CD8-positive, alpha-beta memory T cell (primary cell): ENCODE measurements around the gene ENTHD1. TPM values are rescaled to one million over a fixed set of nuclear protein-coding genes. Genes with fewer than 3 reads are reported as not detected.

ENCODE experiments used
- CTCF ChIA-PET: fragments of 350-600 bp; sonication (Branson Sonifier 250); formaldehyde crosslinking; loops from one replicate; lab custom pipeline; 2021; ENCODE audit warnings: antibody characterized with exemption; lab: Charles Lee
- POLR2A ChIA-PET: fragments of 350-600 bp; sonication (Branson Sonifier 250); formaldehyde crosslinking; loops from one replicate; lab custom pipeline; 2021; ENCODE audit warnings: antibody characterized with exemption; lab: Charles Lee
- DNase-seq, 5 donors: peaks; one replicate each; pipeline versions ENCODE4 v3.0.0 to v3.0.0-alpha.2; 2020 to 2022; ENCODE audit warnings: mixed read lengths in 1 of 5
- H3K27ac ChIP-seq: one replicate; pipeline ENCODE4 v1.7.0; 2013; ENCODE audit warnings: low read depth, mild to moderate bottlenecking, low read length, moderate library complexity
- H3K27me3 ChIP-seq: 2 replicates; pipeline ENCODE4 v1.7.0; 2013; ENCODE audit warnings: low read length, mild to moderate bottlenecking; ENCODE audit not compliant: insufficient read depth, poor library complexity, severe bottlenecking
- H3K36me3 ChIP-seq: 2 replicates; pipeline ENCODE4 v1.7.0; 2013; ENCODE audit warnings: mild to moderate bottlenecking, low read length, moderate library complexity; ENCODE audit not compliant: insufficient read depth
- H3K4me1 ChIP-seq: 2 replicates; pipeline ENCODE4 v1.7.0; 2013; ENCODE audit warnings: mild to moderate bottlenecking, low read length, moderate library complexity; ENCODE audit not compliant: insufficient read depth
- H3K4me3 ChIP-seq: 2 replicates; pipeline ENCODE4 v1.7.0; 2013; ENCODE audit warnings: mild to moderate bottlenecking, low read length
- H3K9me3 ChIP-seq: 2 replicates; pipeline ENCODE4 v1.7.0; 2013; ENCODE audit warnings: mild to moderate bottlenecking, low read length
- H3K27ac Mint-ChIP-seq, 8 donors: one replicate each; pipeline ENCODE4 v1.8.0; 2020 to 2021; ENCODE audit warnings: mixed read lengths in 8 of 8, mild to moderate bottlenecking in 6 of 8, inconsistent platforms in 3 of 8, moderate library complexity in 3 of 8
- H3K27me3 Mint-ChIP-seq, 2 donors: one replicate each; pipeline ENCODE4 v1.8.0; 2020 to 2021; ENCODE audit warnings: mixed read lengths in 2 of 2, mild to moderate bottlenecking in 1 of 2, moderate library complexity in 1 of 2
- H3K36me3 Mint-ChIP-seq, 3 donors: one replicate each; pipeline ENCODE4 v1.8.0; 2020 to 2021; ENCODE audit warnings: mixed read lengths in 3 of 3, inconsistent platforms in 1 of 3, mild to moderate bottlenecking in 1 of 3
- H3K4me1 Mint-ChIP-seq, 3 donors: one replicate each; pipeline ENCODE4 v1.8.0; 2020 to 2021; ENCODE audit warnings: mixed read lengths in 3 of 3, inconsistent platforms in 1 of 3, mild to moderate bottlenecking in 1 of 3
- H3K4me3 Mint-ChIP-seq, 7 donors: one replicate each; pipeline ENCODE4 v1.8.0; 2020 to 2021; ENCODE audit warnings: mixed read lengths in 7 of 7, mild to moderate bottlenecking in 6 of 7, moderate library complexity in 4 of 7, inconsistent platforms in 2 of 7
- H3K9me3 Mint-ChIP-seq, 5 donors: one replicate each; pipeline ENCODE4 v1.8.0; 2020 to 2022; ENCODE audit warnings: mixed read lengths in 5 of 5, mild to moderate bottlenecking in 3 of 5, moderate library complexity in 2 of 5, inconsistent platforms in 1 of 5
- polyA plus RNA-seq: library from polyadenylated mRNA; unstranded; fragments of 300-500 nt; fragmentation: Illumina TruSeq; gene quantifications from one replicate; pipeline ENCODE4 v1.2.3, GENCODE V29; 2021
- total RNA-seq, 2 experiments: library from RNA; stranded (reverse); gene quantifications; one replicate each; pipeline ENCODE4 v1.2.3, GENCODE V29; 2021

Gene ENTHD1
- total and polyA plus RNA-seq, 3 experiments from 2014 or later = 0.16 to 0.35 (median 0.16) TPM

- Mint-ChIP-seq H3K4me1 (no peaks in the 10 kb centered on the region), H3K4me3 (no peak overlapping the region), H3K9me3 (no peaks in the 10 kb centered on the region), H3K36me3 (no peaks in the 10 kb centered on the region), H3K27ac (no peak overlapping the region), H3K27me3 (peaks cover 5 to 17% of the 10 kb centered on the region in 2 donors)
- ChIA-PET POLR2A (interaction anchor here (0.6 kb wide), 1 partner anchor 80 kb away, joined by 3 read pairs; no protein-coding TSS in a partner anchor), CTCF (no interaction called here)
- Histone ChIP-seq H3K27ac (no peak overlapping the region), H3K27me3 (no peaks in the 10 kb centered on the region), H3K4me3 (no peak overlapping the region), H3K9me3 (no peaks in the 10 kb centered on the region), H3K4me1 (no peaks in the 10 kb centered on the region), H3K36me3 (no peaks in the 10 kb centered on the region)
- no peak for DNase-seq
Measured at GRCh38 chr22:39705386-39705785, 188.2 kb downstream of the ENTHD1 start.

GRCh38 chr22:39703928-39704639 is 189.5 kb downstream of the ENTHD1 start:
- H3K4me3 Mint-ChIP-seq = no peak overlapping the region

GRCh38 chr22:39703091-39703490 is 190.5 kb downstream of the ENTHD1 start:
- no peaks in the 10 kb centered on the region for H3K4me1 ChIP-seq
- no peaks in the 10 kb centered on the region for H3K27me3 ChIP-seq
- ChIA-PET POLR2A (interaction anchor here (0.6 kb wide), 1 partner anchor 29 kb away, joined by 3 read pairs; no protein-coding TSS in a partner anchor), CTCF (interaction anchor here (1.3 kb wide), 1 partner anchor 95 kb away, joined by 5 read pairs; no protein-coding TSS in a partner anchor)
- Mint-ChIP-seq H3K27ac (peak overlapping the region in 1 of 8 donors; percentile 29), H3K27me3 (peaks cover 5 to 13% of the 10 kb centered on the region in 2 donors), H3K36me3 (no peaks in the 10 kb centered on the region), H3K4me1 (no peaks in the 10 kb centered on the region), H3K9me3 (no peaks in the 10 kb centered on the region), H3K4me3 (peak overlapping the region in 1 of 7 donors; percentile 51)
- no peaks in the 10 kb centered on the region for H3K36me3 ChIP-seq
- no peak overlapping the region for H3K4me3 ChIP-seq
- no peak for DNase-seq
- H3K27ac ChIP-seq = no peak overlapping the region
- H3K9me3 ChIP-seq = no peaks in the 10 kb centered on the region

More at GRCh38 chr22:39703928-39704639, 189.5 kb downstream of the ENTHD1 start:
- CTCF ChIA-PET = no interaction called here
- no peaks in the 10 kb centered on the region for H3K27me3 ChIP-seq
- peaks cover 5 to 13% of the 10 kb centered on the region in 2 donors for H3K27me3 Mint-ChIP-seq
- no peaks in the 10 kb centered on the region for H3K4me1 Mint-ChIP-seq
- peak overlapping the region in 1 of 8 donors; percentile 70 for H3K27ac Mint-ChIP-seq
- no peak for DNase-seq
- no peaks in the 10 kb centered on the region for H3K9me3 Mint-ChIP-seq
- no peaks in the 10 kb centered on the region for H3K9me3 ChIP-seq
- POLR2A ChIA-PET = no interaction called here
- H3K4me3 ChIP-seq = no peak overlapping the region
- H3K36me3 Mint-ChIP-seq = no peaks in the 10 kb centered on the region
- H3K27ac ChIP-seq = no peak overlapping the region
- H3K4me1 ChIP-seq = no peaks in the 10 kb centered on the region
- H3K36me3 ChIP-seq = no peaks in the 10 kb centered on the region

GRCh38 chr22:39700565-39700964 is 193.0 kb downstream of the ENTHD1 start:
- H3K4me3 ChIP-seq = no peak overlapping the region
- H3K36me3 ChIP-seq = no peaks in the 10 kb centered on the region
- POLR2A ChIA-PET = no interaction called here
- CTCF ChIA-PET = no interaction called here
- H3K9me3 ChIP-seq = no peaks in the 10 kb centered on the region
- no peaks in the 10 kb centered on the region for H3K36me3 Mint-ChIP-seq
- H3K27ac ChIP-seq = no peak overlapping the region
- H3K27me3 Mint-ChIP-seq = peaks cover 10 to 22% of the 10 kb centered on the region in 2 donors
- no peaks in the 10 kb centered on the region for H3K4me1 Mint-ChIP-seq
- H3K27me3 ChIP-seq = no peaks in the 10 kb centered on the region
- DNase-seq = no peak
- peaks cover 0 to 1% (median 0%) of the 10 kb centered on the region in 5 donors for H3K9me3 Mint-ChIP-seq
- H3K4me1 ChIP-seq = no peaks in the 10 kb centered on the region
- H3K4me3 Mint-ChIP-seq = no peak overlapping the region
- no peak overlapping the region for H3K27ac Mint-ChIP-seq

- Mint-ChIP-seq H3K36me3 (no peaks in the 10 kb centered on the region), H3K27me3 (peaks cover 10 to 22% of the 10 kb centered on the region in 2 donors), H3K9me3 (peaks cover 0 to 1% (median 0%) of the 10 kb centered on the region in 5 donors), H3K27ac (peak overlapping the region in 1 of 8 donors; percentile 70), H3K4me3 (no peak overlapping the region), H3K4me1 (no peaks in the 10 kb centered on the region)
- no peaks in the 10 kb centered on the region for H3K4me1 ChIP-seq
- H3K27ac ChIP-seq = no peak overlapping the region
- no peaks in the 10 kb centered on the region for H3K9me3 ChIP-seq
- no peak for DNase-seq
- ChIA-PET POLR2A (no interaction called here), CTCF (no interaction called here)
- no peak overlapping the region for H3K4me3 ChIP-seq
- no peaks in the 10 kb centered on the region for H3K36me3 ChIP-seq
- H3K27me3 ChIP-seq = no peaks in the 10 kb centered on the region
Measured at GRCh38 chr22:39699631-39700360, 193.8 kb downstream of the ENTHD1 start.

- Mint-ChIP-seq H3K9me3 (peaks cover 0 to 1% (median 0%) of the 10 kb centered on the region in 5 donors), H3K27me3 (peaks cover 8 to 33% of the 10 kb centered on the region in 2 donors), H3K36me3 (no peaks in the 10 kb centered on the region), H3K27ac (no peak overlapping the region), H3K4me1 (no peaks in the 10 kb centered on the region), H3K4me3 (peak overlapping the region in 1 of 7 donors; percentile 18)
- no peak for DNase-seq
- no peaks in the 10 kb centered on the region for H3K36me3 ChIP-seq
- H3K27me3 ChIP-seq = no peaks in the 10 kb centered on the region
- CTCF ChIA-PET = no interaction called here
- H3K9me3 ChIP-seq = no peaks in the 10 kb centered on the region
- no peak overlapping the region for H3K27ac ChIP-seq
- no peak overlapping the region for H3K4me3 ChIP-seq
- H3K4me1 ChIP-seq = no peaks in the 10 kb centered on the region
- POLR2A ChIA-PET = no interaction called here
Measured at GRCh38 chr22:39697790-39698430, 195.7 kb downstream of the ENTHD1 start.

- Mint-ChIP-seq H3K27ac (no peak overlapping the region), H3K4me1 (peaks cover 0 to 12% (median 4%) of the 10 kb centered on the region in 3 donors), H3K4me3 (no peak overlapping the region), H3K36me3 (no peaks in the 10 kb centered on the region), H3K27me3 (peaks cover 19 to 46% of the 10 kb centered on the region in 2 donors), H3K9me3 (peaks cover 0 to 1% (median 0%) of the 10 kb centered on the region in 5 donors)
- Histone ChIP-seq H3K9me3 (no peaks in the 10 kb centered on the region), H3K27me3 (no peaks in the 10 kb centered on the region), H3K36me3 (no peaks in the 10 kb centered on the region), H3K4me3 (no peak overlapping the region), H3K27ac (no peak overlapping the region), H3K4me1 (peaks cover 9% of the 10 kb centered on the region)
- ChIA-PET POLR2A (no interaction called here), CTCF (no interaction called here)
- no peak for DNase-seq
Measured at GRCh38 chr22:39693943-39694500, 199.5 kb downstream of the ENTHD1 start.
